BLaER1 treated with 17β-estradiol and CSF1 and Interleukin-3, amounts not matched to agents 10 nM and 100 nM (cell line): ENCODE results near the gene CRP.
"Not testable (repeated sequence)": the region's sequence is repeated elsewhere in the genome, so short reads cannot be mapped to it uniquely, and the experiment has no call there.

Source experiments
- H3K27ac ChIP-seq, 11 experiments: shearing (Covaris generic); formaldehyde crosslinking; 2 replicates each; pipeline ENCODE4 v1.8.1; 2022
- H3K27me3 ChIP-seq, 11 experiments: shearing (Covaris generic); formaldehyde crosslinking; 2 replicates each; pipeline ENCODE4 v1.8.1; 2022
- H3K36me3 ChIP-seq, 11 experiments: shearing (Covaris generic); formaldehyde crosslinking; 2 replicates each; pipeline ENCODE4 v1.8.1; 2022
- H3K4me1 ChIP-seq, 10 experiments: shearing (Covaris generic); formaldehyde crosslinking; 2 replicates each; pipeline ENCODE4 v1.8.1; 2022
- H3K4me2 ChIP-seq, 11 experiments: shearing (Covaris generic); formaldehyde crosslinking; 2 replicates each; pipeline ENCODE4 v1.8.1; 2022
- H3K4me3 ChIP-seq, 10 experiments: shearing (Covaris generic); formaldehyde crosslinking; 2 replicates each; pipeline ENCODE4 v1.8.1; 2022
- H3K9ac ChIP-seq, 11 experiments: shearing (Covaris generic); formaldehyde crosslinking; 2 replicates each; pipeline ENCODE4 v1.8.1; 2022
- H3K9me3 ChIP-seq, 11 experiments: shearing (Covaris generic); formaldehyde crosslinking; replicated peaks in 1 of 11; 2 replicates each; pipeline ENCODE4 v1.8.1; 2022
- H4K20me1 ChIP-seq, 11 experiments: shearing (Covaris generic); formaldehyde crosslinking; 2 replicates each; pipeline ENCODE4 v1.8.1; 2022
- Cebpa-rat ChIP-seq, 11 experiments: shearing (Covaris generic); IDR thresholded peaks; 2 replicates each; pipeline ENCODE4 v1.8.1; 2022

The CRP gene

GRCh38 chr1:159705251-159705903 lies 9.0 kb downstream of the CRP start:
- Histone ChIP-seq H3K27me3 (no peaks in the 10 kb centered on the region), H4K20me1 (no peaks in the 10 kb centered on the region)

GRCh38 chr1:159704481-159704880 lies 9.9 kb downstream of the CRP start:
- Histone ChIP-seq H3K9ac (no peak overlapping the region), H3K4me1 (peaks cover 0 to 24% (median 11%) of the 10 kb centered on the region in 10 experiments; a peak in 11 of 20 replicates), H3K36me3 (no peaks in the 10 kb centered on the region), H3K9me3 (no peaks in the 10 kb centered on the region), H3K27ac (no peak overlapping the region), H4K20me1 (no peaks in the 10 kb centered on the region), H3K27me3 (no peaks in the 10 kb centered on the region), H3K4me3 (no peak overlapping the region), H3K4me2 (no peak overlapping the region)
- no peak for TF ChIP-seq Cebpa-rat (IDR thresholded peaks at IDR 0.05)

More at GRCh38 chr1:159705251-159705903, 9.0 kb downstream of the CRP start:
- Histone ChIP-seq H3K27ac (no peak overlapping the region), H3K36me3 (no peaks in the 10 kb centered on the region), H3K9ac (no peak overlapping the region), H3K4me2 (no peak overlapping the region), H3K4me3 (no peak overlapping the region), H3K4me1 (peaks cover 0 to 19% (median 9%) of the 10 kb centered on the region in 10 experiments; a peak in 10 of 20 replicates), H3K9me3 (no peaks in the 10 kb centered on the region)
- no peak for TF ChIP-seq Cebpa-rat (IDR thresholded peaks at IDR 0.05)

GRCh38 chr1:159700312-159700711 lies 14.1 kb downstream of the CRP start:
- no peaks in the 10 kb centered on the region for H3K9me3 ChIP-seq
- H3K27ac ChIP-seq = no peak overlapping the region
- H3K4me1 ChIP-seq = peaks cover 0 to 12% (median 8%) of the 10 kb centered on the region in 10 experiments; a peak in 6 of 20 replicates
- no peak for TF ChIP-seq Cebpa-rat (IDR thresholded peaks at IDR 0.05)
- H3K4me3 ChIP-seq = no peak overlapping the region
- no peak overlapping the region for H3K9ac ChIP-seq
- H4K20me1 ChIP-seq = no peaks in the 10 kb centered on the region
- no peaks in the 10 kb centered on the region for H3K36me3 ChIP-seq
- H3K27me3 ChIP-seq = no peaks in the 10 kb centered on the region
- peak overlapping the region in 3 of 11 experiments; percentile 7 to 32 (median 19); a peak in 7 of 22 replicates for H3K4me2 ChIP-seq

- Histone ChIP-seq H3K9ac (no peak overlapping the region), H3K27ac (no peak overlapping the region), H4K20me1 (no peaks in the 10 kb centered on the region), H3K4me3 (no peak overlapping the region), H3K4me1 (peaks cover 0 to 12% (median 8%) of the 10 kb centered on the region in 10 experiments; a peak in 6 of 20 replicates), H3K4me2 (peak overlapping the region in 1 of 11 experiments; percentile 7; a peak in 2 of 22 replicates), H3K27me3 (no peaks in the 10 kb centered on the region), H3K36me3 (no peaks in the 10 kb centered on the region), H3K9me3 (no peaks in the 10 kb centered on the region)
- TF ChIP-seq Cebpa-rat (IDR thresholded peaks at IDR 0.05) = no peak
Observed at GRCh38 chr1:159699653-159700052, 14.7 kb downstream of the CRP start.

- no peak for TF ChIP-seq Cebpa-rat (IDR thresholded peaks at IDR 0.05)
- no peak overlapping the region for H3K9ac ChIP-seq
- H3K36me3 ChIP-seq = no peaks in the 10 kb centered on the region
- H3K27ac ChIP-seq = no peak overlapping the region
- no peaks in the 10 kb centered on the region for H3K27me3 ChIP-seq
- H3K4me3 ChIP-seq = no peak overlapping the region
- no peaks in the 10 kb centered on the region for H4K20me1 ChIP-seq
- no peak overlapping the region for H3K4me2 ChIP-seq
- no peaks in the 10 kb centered on the region for H3K9me3 ChIP-seq
- peaks cover 0 to 12% (median 8%) of the 10 kb centered on the region in 10 experiments; a peak in 6 of 20 replicates for H3K4me1 ChIP-seq
Observed at GRCh38 chr1:159699246-159699645, 15.1 kb downstream of the CRP start.

- Histone ChIP-seq H3K4me1 (no peaks in the 10 kb centered on the region), H4K20me1 (no peaks in the 10 kb centered on the region), H3K9me3 (no peaks in the 10 kb centered on the region), H3K36me3 (no peaks in the 10 kb centered on the region), H3K27ac (no peak overlapping the region), H3K4me2 (no peak overlapping the region), H3K4me3 (no peak overlapping the region), H3K27me3 (no peaks in the 10 kb centered on the region), H3K9ac (no peak overlapping the region)
- no peak for TF ChIP-seq Cebpa-rat (IDR thresholded peaks at IDR 0.05)
Observed at GRCh38 chr1:159687511-159687910, 26.9 kb downstream of the CRP start.

- Histone ChIP-seq H3K4me1 (no peaks in the 10 kb centered on the region), H3K9ac (no peak overlapping the region), H3K36me3 (no peaks in the 10 kb centered on the region), H4K20me1 (no peaks in the 10 kb centered on the region), H3K9me3 (peaks cover 0 to 4% (median 0%) of the 10 kb centered on the region in 11 experiments; a peak in 1 of 22 replicates), H3K4me3 (no peak overlapping the region), H3K4me2 (no peak overlapping the region), H3K27ac (no peak overlapping the region), H3K27me3 (no peaks in the 10 kb centered on the region)
- TF ChIP-seq Cebpa-rat (IDR thresholded peaks at IDR 0.05) = no peak
Observed at GRCh38 chr1:159686599-159687299, 27.6 kb downstream of the CRP start.

GRCh38 chr1:159678939-159679338 lies 35.5 kb downstream of the CRP start:
- Histone ChIP-seq H4K20me1 (no peaks in the 10 kb centered on the region), H3K4me2 (no peak overlapping the region), H3K27me3 (no peaks in the 10 kb centered on the region), H3K9me3 (peaks cover 0 to 4% (median 0%) of the 10 kb centered on the region in 11 experiments; a peak in 1 of 22 replicates), H3K4me1 (no peaks in the 10 kb centered on the region), H3K4me3 (no peak overlapping the region), H3K36me3 (no peaks in the 10 kb centered on the region), H3K27ac (no peak overlapping the region), H3K9ac (no peak overlapping the region)
- TF ChIP-seq Cebpa-rat (IDR thresholded peaks at IDR 0.05) = no peak

- H3K27ac ChIP-seq = no peak overlapping the region
- no peaks in the 10 kb centered on the region for H4K20me1 ChIP-seq
- H3K4me3 ChIP-seq = no peak overlapping the region
- no peak overlapping the region for H3K4me2 ChIP-seq
- H3K4me1 ChIP-seq = no peaks in the 10 kb centered on the region
- TF ChIP-seq Cebpa-rat (IDR thresholded peaks at IDR 0.05) = no peak
- H3K9me3 ChIP-seq = no peaks in the 10 kb centered on the region
- H3K36me3 ChIP-seq = no peaks in the 10 kb centered on the region
- H3K27me3 ChIP-seq = no peaks in the 10 kb centered on the region
- no peak overlapping the region for H3K9ac ChIP-seq
Observed at GRCh38 chr1:159675046-159675445, 39.3 kb downstream of the CRP start.

GRCh38 chr1:159672390-159672789 lies 42.0 kb downstream of the CRP start:
- not testable (repeated sequence) for H3K4me2 ChIP-seq, H3K9ac ChIP-seq, H4K20me1 ChIP-seq, H3K36me3 ChIP-seq, H3K4me3 ChIP-seq, H3K4me1 ChIP-seq, H3K27me3 ChIP-seq, H3K27ac ChIP-seq, H3K9me3 ChIP-seq
- TF ChIP-seq Cebpa-rat (IDR thresholded peaks at IDR 0.05) = peak in 2 of 11 experiments; percentile 27 to 48; a peak in 2 of 22 replicates
